Prostate gland (tissue), 2 donors: ENCODE data around the gene MTRFR.

Experiments used
- CTCF ChIP-seq, 4 experiments: fragments of 200-600 bp in 2 of 4; fragments of 450-650 bp in 2 of 4; sonication (generic) in 2 of 4; IDR thresholded peaks; 1 replicate in 3 of 4; 2 replicates in 1 of 4; pipeline ENCODE4 v1.5.1; 2016 to 2019; ENCODE audit warnings: antibody characterized with exemption in 4 of 4, mild to moderate bottlenecking in 2 of 4, moderate library complexity in 2 of 4
- POLR2A ChIP-seq: fragments of 450-650 bp; IDR thresholded peaks from one replicate; pipeline ENCODE4 v1.6.1; 2016; ENCODE audit warnings: antibody characterized with exemption, mild to moderate bottlenecking
- POLR2AphosphoS5 ChIP-seq: sonication (generic); formaldehyde crosslinking; IDR thresholded peaks from one replicate; pipeline ENCODE4 v1.6.1; 2017; ENCODE audit warnings: antibody characterized with exemption

- TF ChIP-seq CTCF (IDR thresholded peaks at IDR 0.05) (no peak), POLR2A (no peak), POLR2AphosphoS5 (no peak)
Observed at GRCh38 chr12:123245678-123246077, 12.4 kb downstream of the MTRFR start.
